T-cell (primary cell): ENCODE measurements around the gene MYZAP. TPM values are rescaled to one million over a fixed set of nuclear protein-coding genes. Genes with fewer than 3 reads are reported as not detected.

Source experiments
- ATAC-seq, 4 experiments: fragments of 200-7000 bp in 3 of 4; fragments of 150-1000 bp in 1 of 4; cut with Tn5 transposase; replicated peaks in 1 of 4; 1 replicate in 3 of 4; 2 replicates in 1 of 4; pipeline ENCODE4 v1.10.0; 2021; ENCODE audit warnings: moderate library complexity in 3 of 4, mild to moderate bottlenecking in 2 of 4, moderate number of reproducible peaks in 1 of 4
- CTCF ChIA-PET, 2 donors: fragments of 300-600 bp; sonication (Branson Sonifier 250); formaldehyde crosslinking; loops; one replicate each; lab custom pipeline; 2022; ENCODE audit warnings: antibody characterized with exemption in 2 of 2; lab: Charles Lee
- POLR2A ChIA-PET, 2 donors: fragments of 300-600 bp; sonication (Branson Sonifier 250); formaldehyde crosslinking; loops; one replicate each; lab custom pipeline; 2022; ENCODE audit warnings: antibody characterized with exemption in 2 of 2; lab: Charles Lee
- DNase-seq, 35 experiments: peaks; one replicate each; pipeline versions ENCODE4 v3.0.0 to v3.0.0-alpha.2; 2013 to 2023
- H3K27ac ChIP-seq: one replicate; pipeline ENCODE4 v1.5.1; 2013; ENCODE audit warnings: low read length
- H3K27me3 ChIP-seq, 2 experiments: replicated peaks in 1 of 2; 1 replicate in 1 of 2; 2 replicates in 1 of 2; pipeline versions ENCODE4 v1.6.1 to v1.7.0; 2013; ENCODE audit warnings: low read length in 1 of 2, mixed read lengths in 1 of 2; ENCODE audit not compliant: control insufficient read depth in 2 of 2, insufficient read depth in 2 of 2; ENCODE audit errors: extremely low read depth in 1 of 2
- H3K36me3 ChIP-seq, 2 donors: 1 replicate in 1 of 2; 2 replicates in 1 of 2; pipeline versions ENCODE4 v1.6.1 to v1.7.0; 2013; ENCODE audit warnings: low read length in 1 of 2; ENCODE audit not compliant: control insufficient read depth in 2 of 2, insufficient read depth in 1 of 2; ENCODE audit errors: extremely low read depth in 1 of 2
- H3K4me1 ChIP-seq, 2 experiments: 1 replicate in 1 of 2; 2 replicates in 1 of 2; pipeline versions ENCODE4 v1.6.1 to v1.7.0; 2013; ENCODE audit warnings: low read length in 2 of 2, mixed read lengths in 1 of 2; ENCODE audit not compliant: insufficient read depth in 2 of 2, control insufficient read depth in 1 of 2; ENCODE audit errors: extremely low read depth in 1 of 2
- H3K4me3 ChIP-seq, 2 donors: 1 replicate in 1 of 2; 2 replicates in 1 of 2; pipeline versions ENCODE4 v1.5.1 to v1.7.0; 2013; ENCODE audit warnings: mild to moderate bottlenecking in 2 of 2, low read length in 1 of 2, moderate library complexity in 1 of 2; ENCODE audit not compliant: control insufficient read depth in 1 of 2; ENCODE audit errors: extremely low read depth in 1 of 2
- H3K9me3 ChIP-seq: 2 replicates; pipeline ENCODE4 v1.7.0; 2013
- H3K27ac Mint-ChIP-seq, 2 donors: one replicate each; pipeline ENCODE4 v1.8.0; 2020 to 2021; ENCODE audit warnings: mild to moderate bottlenecking in 2 of 2, mixed read lengths in 2 of 2
- H3K27me3 Mint-ChIP-seq, 2 donors: one replicate each; pipeline ENCODE4 v1.8.0; 2021 to 2022; ENCODE audit warnings: mixed read lengths in 2 of 2
- H3K36me3 Mint-ChIP-seq: one replicate; pipeline ENCODE4 v1.8.0; 2021; ENCODE audit warnings: mixed read lengths
- H3K4me1 Mint-ChIP-seq, 3 donors: one replicate each; pipeline ENCODE4 v1.8.0; 2020 to 2022; ENCODE audit warnings: mixed read lengths in 3 of 3, mild to moderate bottlenecking in 1 of 3
- H3K4me3 Mint-ChIP-seq, 3 donors: one replicate each; pipeline ENCODE4 v1.8.0; 2020 to 2022; ENCODE audit warnings: mild to moderate bottlenecking in 3 of 3, mixed read lengths in 3 of 3, moderate library complexity in 3 of 3
- H3K9me3 Mint-ChIP-seq, 3 donors: one replicate each; pipeline ENCODE4 v1.8.0; 2020 to 2022; ENCODE audit warnings: mixed read lengths in 3 of 3
- WGBS: methylation state at CpG from one replicate; pipeline ENCODE4 v1.1.5; 2013; ENCODE audit warnings: missing lambda C conversion rate; ENCODE audit not compliant: insufficient coverage; 5-methylcytosine and 5-hydroxymethylcytosine counted together
- total RNA-seq, 35 experiments: library from RNA in 6 of 35; stranded (reverse) in 6 of 35; fragments of 120-200 nt in 1 of 35; gene quantifications; one replicate each; pipeline versions ENCODE4 v1.2.1 to v1.2.4 and lab custom pipeline; 2013 to 2026

MYZAP gene
- total RNA-seq, 5 donors from 2014 or later (not counting 1 experiment from before 2014, with no cell fraction given), result 0.58 to 1.9 (median 0.82) TPM

- H3K36me3 Mint-ChIP-seq, result no peaks in the 10 kb centered on the region
- WGBS, result no CpG with 5 or more reads among the region's 1 CpG
- H3K9me3 Mint-ChIP-seq, result no peaks in the 10 kb centered on the region
- peaks cover 2 to 3% of the 10 kb centered on the region in 2 donors for H3K27me3 Mint-ChIP-seq
- Histone ChIP-seq H3K27ac (no peak overlapping the region), H3K4me1 (no peaks in the 10 kb centered on the region), H3K9me3 (no peaks in the 10 kb centered on the region), H3K4me3 (no peak overlapping the region), H3K36me3 (no peaks in the 10 kb centered on the region), H3K27me3 (peaks cover 0 to under 1% of the 10 kb centered on the region in 2 experiments)
- no peak overlapping the region for H3K4me3 Mint-ChIP-seq
- no peak for DNase-seq
- H3K27ac Mint-ChIP-seq, result no peak overlapping the region
- POLR2A ChIA-PET, result no interaction called here
- ATAC-seq, result no peak
- H3K4me1 Mint-ChIP-seq, result no peaks in the 10 kb centered on the region
- CTCF ChIA-PET, result no interaction called here
These were observed 65.9 kb downstream of the MYZAP start for GRCh38 chr15:57657619-57658018.

DNA sequence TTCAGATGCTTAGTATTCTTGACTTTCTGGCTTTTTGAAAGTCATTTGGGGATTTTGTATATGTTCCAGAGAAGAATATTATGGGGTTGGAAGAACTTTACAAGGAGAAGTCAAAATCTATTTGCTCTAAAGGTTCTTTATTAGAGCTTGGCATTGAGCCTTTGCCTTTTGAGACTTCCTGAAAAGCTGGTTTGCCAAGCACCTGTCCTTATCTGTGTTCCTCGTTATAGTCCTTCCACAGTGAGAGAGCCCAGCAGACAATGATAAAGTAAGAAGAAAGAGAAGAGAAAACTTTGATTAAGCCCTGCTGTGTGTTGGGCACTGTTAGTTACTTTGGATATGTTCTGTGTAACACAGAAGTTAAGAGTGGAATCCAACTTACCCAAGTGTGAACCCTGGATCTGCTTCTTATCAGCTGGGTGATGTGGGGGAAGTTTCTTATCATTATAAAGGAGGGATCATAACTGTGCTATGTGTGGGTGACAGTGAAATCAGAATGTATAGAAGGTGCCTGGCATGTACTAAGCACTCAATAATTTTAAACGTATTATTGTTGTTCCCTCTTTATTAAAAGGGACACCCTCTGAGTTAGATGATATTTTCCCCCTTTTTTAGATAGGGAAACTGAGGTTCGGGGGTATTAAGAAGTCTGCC lies 70.5 kb downstream of the MYZAP start:
- no peaks in the 10 kb centered on the region for H3K36me3 Mint-ChIP-seq
- Histone ChIP-seq H3K27ac (no peak overlapping the region), H3K36me3 (no peaks in the 10 kb centered on the region), H3K27me3 (peaks cover 0 to 10% of the 10 kb centered on the region in 2 experiments), H3K9me3 (no peaks in the 10 kb centered on the region), H3K4me3 (no peak overlapping the region), H3K4me1 (no peaks in the 10 kb centered on the region)
- H3K4me1 Mint-ChIP-seq, result no peaks in the 10 kb centered on the region
- H3K4me3 Mint-ChIP-seq, result no peak overlapping the region
- H3K9me3 Mint-ChIP-seq, result no peaks in the 10 kb centered on the region
- peaks cover 2 to 7% of the 10 kb centered on the region in 2 donors for H3K27me3 Mint-ChIP-seq
- ChIA-PET POLR2A (no interaction called here), CTCF (no interaction called here)
- H3K27ac Mint-ChIP-seq, result no peak overlapping the region
- WGBS, result no CpG with 5 or more reads among the region's 3 CpGs
- ATAC-seq (no peak), DNase-seq (no peak)

- H3K36me3 ChIP-seq, result no peaks in the 10 kb centered on the region
- ATAC-seq (no peak), DNase-seq (no peak)
- 80% methylated on average over 1 of the region's 1 CpG for WGBS
- POLR2A ChIA-PET, result no interaction called here
- no peaks in the 10 kb centered on the region for H3K9me3 ChIP-seq
- CTCF ChIA-PET, result interaction anchor here in 1 of 2 donors (0.6 to 0.7 kb wide), 2 partner anchors 42 to 98 kb away, joined by 4 read pairs; no protein-coding TSS in a partner anchor
- Mint-ChIP-seq H3K36me3 (no peaks in the 10 kb centered on the region), H3K4me3 (no peak overlapping the region), H3K27ac (no peak overlapping the region), H3K27me3 (peaks cover 2 to 7% of the 10 kb centered on the region in 2 donors), H3K9me3 (no peaks in the 10 kb centered on the region), H3K4me1 (no peaks in the 10 kb centered on the region)
- peaks cover 0 to 10% of the 10 kb centered on the region in 2 experiments for H3K27me3 ChIP-seq
- no peak overlapping the region for H3K4me3 ChIP-seq
- no peaks in the 10 kb centered on the region for H3K4me1 ChIP-seq
- H3K27ac ChIP-seq, result no peak overlapping the region
These were observed 71.1 kb downstream of the MYZAP start for GRCh38 chr15:57662802-57663201.

DNA sequence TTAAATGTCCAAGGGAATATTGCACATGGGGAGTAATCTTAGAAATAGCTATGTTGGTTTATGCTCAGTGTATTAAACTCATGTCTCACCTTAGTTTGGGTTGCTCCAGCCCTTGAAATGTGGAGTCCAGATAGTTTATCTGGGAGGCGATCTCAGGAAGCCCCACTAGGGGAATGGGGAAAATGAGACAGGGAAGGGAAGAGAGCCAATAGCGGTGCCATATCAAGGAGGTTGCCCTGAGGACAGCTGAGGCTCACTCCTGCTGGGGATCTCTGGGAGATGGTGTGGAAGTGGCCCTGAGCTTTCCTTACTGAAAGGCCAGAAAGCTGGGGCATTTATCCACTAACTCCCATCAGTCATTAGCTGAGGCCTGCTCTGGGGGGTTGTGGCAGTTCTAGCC lies 71.6 kb downstream of the MYZAP start:
- no peak overlapping the region for H3K27ac Mint-ChIP-seq
- DNase-seq, result no peak
- no peak overlapping the region for H3K4me3 Mint-ChIP-seq
- POLR2A ChIA-PET, result interaction anchor here in 1 of 2 donors (0.7 kb wide), 1 partner anchor 10 kb away, joined by 4 read pairs; no protein-coding TSS in a partner anchor
- no peaks in the 10 kb centered on the region for H3K9me3 Mint-ChIP-seq
- peaks cover 0 to 10% of the 10 kb centered on the region in 2 experiments for H3K27me3 ChIP-seq
- no peaks in the 10 kb centered on the region for H3K36me3 ChIP-seq
- CTCF ChIA-PET, result interaction anchor here in 1 of 2 donors (0.6 to 0.7 kb wide), 2 partner anchors 41 to 99 kb away, joined by 4 read pairs; no protein-coding TSS in a partner anchor
- ATAC-seq, result no peak
- H3K27me3 Mint-ChIP-seq, result peaks cover 2 to 7% of the 10 kb centered on the region in 2 donors
- WGBS, result 100% methylated on average over 1 of the region's 2 CpGs
- no peak overlapping the region for H3K27ac ChIP-seq
- H3K4me1 Mint-ChIP-seq, result no peaks in the 10 kb centered on the region
- no peak overlapping the region for H3K4me3 ChIP-seq
- H3K36me3 Mint-ChIP-seq, result no peaks in the 10 kb centered on the region
- no peaks in the 10 kb centered on the region for H3K4me1 ChIP-seq
- H3K9me3 ChIP-seq, result no peaks in the 10 kb centered on the region

DNA sequence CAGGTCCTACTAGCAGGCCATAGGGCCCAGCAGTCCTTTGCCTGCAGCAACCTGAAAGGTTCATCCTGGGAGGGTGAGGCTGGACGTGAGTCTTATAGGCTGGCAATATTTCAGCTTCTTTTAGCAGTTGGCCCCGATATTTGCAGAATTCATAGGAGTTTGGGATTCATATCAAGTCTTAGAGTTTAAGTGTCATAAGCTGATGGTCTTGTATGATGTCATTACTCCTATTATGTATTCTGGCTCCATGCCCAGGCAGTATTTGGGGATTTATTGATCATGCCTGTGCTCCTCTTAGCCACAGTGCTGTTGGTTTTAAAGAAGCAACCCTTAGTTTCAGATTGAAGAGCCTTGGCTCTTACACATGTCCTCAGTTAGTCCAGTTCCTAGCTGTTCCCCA lies 73.5 kb downstream of the MYZAP start:
- H3K9me3 ChIP-seq, result no peaks in the 10 kb centered on the region
- H3K36me3 ChIP-seq, result no peaks in the 10 kb centered on the region
- H3K4me3 ChIP-seq, result no peak overlapping the region
- ATAC-seq (no peak), DNase-seq (no peak)
- no CpG with 5 or more reads among the region's 2 CpGs for WGBS
- no peak overlapping the region for H3K27ac ChIP-seq
- ChIA-PET POLR2A (no interaction called here), CTCF (interaction anchor here in 1 of 2 donors (0.6 kb wide), 1 partner anchor 586 kb away, joined by 5 read pairs; no protein-coding TSS in a partner anchor)
- Mint-ChIP-seq H3K9me3 (no peaks in the 10 kb centered on the region), H3K36me3 (no peaks in the 10 kb centered on the region), H3K4me1 (no peaks in the 10 kb centered on the region), H3K4me3 (no peak overlapping the region), H3K27ac (no peak overlapping the region), H3K27me3 (peaks cover 2 to 5% of the 10 kb centered on the region in 2 donors)
- peaks cover 0 to 10% of the 10 kb centered on the region in 2 experiments for H3K27me3 ChIP-seq
- H3K4me1 ChIP-seq, result no peaks in the 10 kb centered on the region

GRCh38 chr15:57665939-57666338 lies 74.2 kb downstream of the MYZAP start:
- no peaks in the 10 kb centered on the region for H3K4me1 ChIP-seq
- no peaks in the 10 kb centered on the region for H3K9me3 ChIP-seq
- CTCF ChIA-PET, result no interaction called here
- no CpG with 5 or more reads among the region's 4 CpGs for WGBS
- peaks cover 4 to 5% of the 10 kb centered on the region in 2 donors for H3K27me3 Mint-ChIP-seq
- POLR2A ChIA-PET, result no interaction called here
- no peak overlapping the region for H3K27ac ChIP-seq
- no peaks in the 10 kb centered on the region for H3K36me3 ChIP-seq
- ATAC-seq (no peak), DNase-seq (no peak)
- no peak overlapping the region for H3K27ac Mint-ChIP-seq
- no peak overlapping the region for H3K4me3 ChIP-seq
- no peaks in the 10 kb centered on the region for H3K4me1 Mint-ChIP-seq
- no peak overlapping the region for H3K4me3 Mint-ChIP-seq
- no peaks in the 10 kb centered on the region for H3K9me3 Mint-ChIP-seq
- no peaks in the 10 kb centered on the region for H3K36me3 Mint-ChIP-seq
- H3K27me3 ChIP-seq, result peaks cover 0 to 10% of the 10 kb centered on the region in 2 experiments
